GM12865 (cell line): ENCODE measurements around the gene MYCBPAP.

Experiments
- DNase-seq: peaks from one replicate; pipeline ENCODE4 v3.0.0; 2010; ENCODE audit warnings: low read depth
- H3K4me3 ChIP-seq: 2 replicates; pipeline ENCODE4 v1.5.1; 2011; ENCODE audit warnings: mild to moderate bottlenecking, low read depth, low read length, control low read depth
- CTCF ChIP-seq: IDR thresholded peaks from 2 replicates; pipeline ENCODE4 v1.5.1; 2011; ENCODE audit warnings: low read length, control low read depth, low read depth, inconsistent platforms; ENCODE audit not compliant: insufficient read depth; ENCODE audit errors: missing control alignments

MYCBPAP gene

GRCh38 chr17:50482516-50482915 lies 25.7 kb upstream of the MYCBPAP start:
- DNase-seq: peak; percentile 91
- peak; percentile 92 for TF ChIP-seq CTCF
- H3K4me3 ChIP-seq: no peak overlapping the region

GRCh38 chr17:50483266-50483665 lies 25.0 kb upstream of the MYCBPAP start:
- no peak for DNase-seq
- TF ChIP-seq CTCF: no peak
- no peak overlapping the region for H3K4me3 ChIP-seq

GRCh38 chr17:50484386-50485155 lies 23.7 kb upstream of the MYCBPAP start:
- no peak for DNase-seq
- no peak for TF ChIP-seq CTCF

GRCh38 chr17:50487213-50488096 lies 20.8 kb upstream of the MYCBPAP start:
- no peak for TF ChIP-seq CTCF
- DNase-seq: no peak
- H3K4me3 ChIP-seq: no peak overlapping the region

More at GRCh38 chr17:50484386-50485155, 23.7 kb upstream of the MYCBPAP start:
- no peak overlapping the region for H3K4me3 ChIP-seq

- no peak overlapping the region for H3K4me3 ChIP-seq
- DNase-seq: no peak
- no peak for TF ChIP-seq CTCF
Measured at GRCh38 chr17:50488880-50489279, 19.4 kb upstream of the MYCBPAP start.

GRCh38 chr17:50491505-50491904 lies 16.7 kb upstream of the MYCBPAP start:
- no peak for TF ChIP-seq CTCF
- H3K4me3 ChIP-seq: no peak overlapping the region
- DNase-seq: no peak

- TF ChIP-seq CTCF: no peak
- H3K4me3 ChIP-seq: no peak overlapping the region
- DNase-seq: no peak
Measured at GRCh38 chr17:50492214-50492613, 16.0 kb upstream of the MYCBPAP start.
